Endothelial cell of umbilical vein (primary cell): Measurements from ENCODE around the gene EDEM1. TPM values are rescaled to one million over a fixed set of nuclear protein-coding genes. Genes with fewer than 3 reads are reported as not detected.

ENCODE experiments used
- BruUV-seq: library from RNA; stranded (reverse); fragments of 400-500 nt; replicated peaks from 2 replicates; lab custom pipeline; 2021; lab: Mats Ljungman, UMichigan
- CTCF ChIA-PET: fragments of 300-600, 350-600 bp; sonication (Branson Sonifier 250); formaldehyde crosslinking; loops from one replicate; lab custom pipeline; 2021; ENCODE audit warnings: antibody characterized with exemption, inconsistent platforms; lab: Charles Lee
- POLR2A ChIA-PET: fragments of 300-600, 350-600 bp; sonication (Branson Sonifier 250); formaldehyde crosslinking; loops from one replicate; lab custom pipeline; 2021; ENCODE audit warnings: antibody characterized with exemption, inconsistent platforms; lab: Charles Lee
- DNase-seq: peaks from one replicate; pipeline ENCODE4 v3.0.0-alpha.2; 2011; ENCODE audit warnings: low read depth, low spot score
- FAIRE-seq: peaks from 2 replicates; lab custom pipeline; 2011; peaks lifted over from hg19 to GRCh38; lab: Jason Lieb, UNC
- H2AFZ ChIP-seq: 2 replicates; pipeline ENCODE4 v1.6.0; 2012; ENCODE audit warnings: low read depth, low read length, control low read depth, inconsistent platforms
- H3K27ac ChIP-seq: 2 replicates; pipeline ENCODE4 v1.5.1; 2011; ENCODE audit warnings: low read depth, mild to moderate bottlenecking, control low read depth, low read length, moderate library complexity; ENCODE audit not compliant: insufficient read depth
- H3K27me3 ChIP-seq, 2 experiments: 2 replicates each; pipeline versions ENCODE4 v1.6.0 to v1.6.1; 2011; ENCODE audit warnings: low read length in 2 of 2, mixed read lengths in 1 of 2; ENCODE audit not compliant: control insufficient read depth in 2 of 2, insufficient read depth in 2 of 2
- H3K36me3 ChIP-seq, 2 experiments: 2 replicates in 1 of 2; 3 replicates in 1 of 2; pipeline ENCODE4 v1.5.1; 2011; ENCODE audit warnings: low read length in 2 of 2, mild to moderate bottlenecking in 1 of 2, moderate library complexity in 1 of 2; ENCODE audit not compliant: control insufficient read depth in 2 of 2, insufficient read depth in 2 of 2; ENCODE audit errors: extremely low read depth in 1 of 2
- H3K4me1 ChIP-seq: 3 replicates; pipeline ENCODE4 v1.5.1; 2011; ENCODE audit warnings: mild to moderate bottlenecking, low read length; ENCODE audit not compliant: control insufficient read depth, insufficient read depth; ENCODE audit errors: extremely low read depth
- H3K4me2 ChIP-seq: 2 replicates; pipeline ENCODE4 v1.6.1; 2011; ENCODE audit warnings: low read length, control low read depth, mixed read lengths; ENCODE audit not compliant: insufficient read depth
- H3K4me3 ChIP-seq, 3 experiments: fragments of 200-600 bp in 1 of 3; sonication (generic), shearing (Covaris generic) in 1 of 3; replicated peaks in 1 of 3; 2 replicates each; pipeline ENCODE4 v1.5.1; 2011 to 2016; ENCODE audit warnings: control low read depth in 3 of 3, low read length in 3 of 3, mild to moderate bottlenecking in 2 of 3, inconsistent platforms in 1 of 3, low read depth in 1 of 3, moderate library complexity in 1 of 3; ENCODE audit not compliant: insufficient read depth in 1 of 3
- H3K79me2 ChIP-seq: 2 replicates; pipeline ENCODE4 v1.6.0; 2012; ENCODE audit warnings: low read length, inconsistent platforms; ENCODE audit not compliant: control insufficient read depth, insufficient read depth
- H3K9ac ChIP-seq: replicated peaks from 2 replicates; pipeline ENCODE3; 2011; ENCODE audit warnings: low read length, control low read depth; ENCODE audit not compliant: insufficient read depth; ENCODE audit errors: extremely low read depth
- H3K9me1 ChIP-seq: replicated peaks from 3 replicates; pipeline ENCODE4 v1.6.0; 2011; ENCODE audit warnings: mild to moderate bottlenecking, low read length; ENCODE audit not compliant: control insufficient read depth, insufficient read depth; ENCODE audit errors: extremely low read depth
- H3K9me3 ChIP-seq: replicated peaks from 2 replicates; pipeline ENCODE4 v1.5.1; 2012; ENCODE audit warnings: low read length, inconsistent platforms; ENCODE audit not compliant: control insufficient read depth, insufficient read depth
- H4K20me1 ChIP-seq: replicated peaks from 2 replicates; pipeline ENCODE3; 2011; ENCODE audit warnings: mild to moderate bottlenecking, low read length; ENCODE audit not compliant: control insufficient read depth, insufficient read depth; ENCODE audit errors: extremely low read depth
- CTCF ChIP-seq, 2 donors: IDR thresholded peaks; 1 replicate in 1 of 2; 2 replicates in 1 of 2; pipeline ENCODE4 v1.5.1; 2011; ENCODE audit warnings: low read length in 2 of 2, mild to moderate bottlenecking in 2 of 2, moderate library complexity in 2 of 2, control low read depth in 1 of 2, inconsistent platforms in 1 of 2, low read depth in 1 of 2; ENCODE audit not compliant: insufficient read depth in 1 of 2; ENCODE audit errors: extremely low read depth in 1 of 2
- EZH2 ChIP-seq: IDR thresholded peaks from 2 replicates; pipeline ENCODE4 v1.6.1; 2012; ENCODE audit warnings: borderline replicate concordance, low read depth, mild to moderate bottlenecking, moderate library complexity, low read length, inconsistent platforms; ENCODE audit not compliant: severe bottlenecking
- FOS ChIP-seq: IDR thresholded peaks from 2 replicates; pipeline ENCODE4 v1.6.1; 2011; ENCODE audit warnings: mild to moderate bottlenecking, low read length, moderate library complexity, borderline replicate concordance; ENCODE audit not compliant: insufficient read depth
- GATA2 ChIP-seq: IDR thresholded peaks from 2 replicates; pipeline ENCODE4 v1.7.0; 2011; ENCODE audit warnings: low read depth, mild to moderate bottlenecking, moderate library complexity, mixed read lengths, low read length; ENCODE audit not compliant: insufficient read length, insufficient read depth
- JUN ChIP-seq: IDR thresholded peaks from 2 replicates; pipeline ENCODE4 v1.6.1; 2011; ENCODE audit warnings: borderline replicate concordance, low read depth; ENCODE audit not compliant: insufficient read length, insufficient read depth
- MAX ChIP-seq: IDR thresholded peaks from 2 replicates; pipeline ENCODE4 v1.6.1; 2011; ENCODE audit not compliant: insufficient read depth, insufficient read length
- MYC ChIP-seq: IDR thresholded peaks from one replicate; pipeline ENCODE4 v1.6.1; 2011; ENCODE audit warnings: mild to moderate bottlenecking, low read depth, low read length
- POLR2A ChIP-seq: IDR thresholded peaks from 2 replicates; pipeline ENCODE4 v1.6.1; 2012; ENCODE audit warnings: low read depth, mild to moderate bottlenecking, control low read depth, low read length
- POLR2AphosphoS5 ChIP-seq: IDR thresholded peaks from 2 replicates; pipeline ENCODE4 v1.6.1; 2012; ENCODE audit warnings: low read depth, mild to moderate bottlenecking, control low read depth, low read length, moderate library complexity; ENCODE audit not compliant: insufficient read depth
- dilution Hi-C: fragments of 300-500 bp; cut with MboI; formaldehyde crosslinking; loops from one replicate; pipeline ENCODE4 v1.15.0; 2019; ENCODE audit warnings: low sequenced_read_pairs; ENCODE audit not compliant: extremely low pct_ligation_motif_present
- intact Hi-C: fragments of 100-400 bp; cut with micrococcal nuclease; formaldehyde crosslinking; loops from one replicate; pipeline ENCODE4 v1.10.0; 2022
- polyA plus RNA-seq, 4 experiments: library from polyadenylated mRNA; depleted of rRNA in 3 of 4; stranded (reverse) in 3 of 4; unstranded in 1 of 4; fragments of >200 nt; gene quantifications; 2 replicates each; pipeline versions ENCODE4 v1.2.1 to v1.2.3, GENCODE V29; 2011 to 2012; ENCODE audit warnings: missing spikeins in 1 of 4
- total RNA-seq: library from RNA; stranded (reverse); gene quantifications from 2 replicates; pipeline ENCODE4 v1.2.3, GENCODE V29; 2021

Gene EDEM1
- total and polyA plus RNA-seq, 2 donors (not counting 3 experiments of a cell fraction or from before 2014, with no cell fraction given) = 19.4 to 61.1 TPM

GRCh38 chr3:5255404-5256344, 68.2 kb downstream of the EDEM1 start:
- intact Hi-C loops (no loop called here), dilution Hi-C loops (no loop called here)
- BruUV-seq = no TSS peak
- no peak overlapping the region for H3K9ac ChIP-seq
- no peaks in the 10 kb centered on the region for H3K27me3 ChIP-seq
- H3K79me2 ChIP-seq = no peaks in the 10 kb centered on the region
- no peak overlapping the region for H3K27ac ChIP-seq
- H3K4me2 ChIP-seq = no peak overlapping the region
- CTCF ChIA-PET = no interaction called here
- no peak for TF ChIP-seq POLR2AphosphoS5
- TF ChIP-seq GATA2 = no peak
- TF ChIP-seq POLR2A = no peak
- no peak for TF ChIP-seq CTCF (IDR thresholded peaks at IDR 0.05; ENCODE audit: extremely low read depth in 1 of 2, insufficient read depth in 1 of 2, low read depth in 1 of 2, low read length in 2 of 2)
- TF ChIP-seq FOS = no peak
- no peak for TF ChIP-seq JUN
- TF ChIP-seq MAX = no peak
- TF ChIP-seq MYC = no peak
- TF ChIP-seq EZH2 = no peak
- FAIRE-seq (no peak), DNase-seq (no peak)
- H2AFZ ChIP-seq = no peak overlapping the region
- H3K36me3 ChIP-seq = no peaks in the 10 kb centered on the region
- H3K4me1 ChIP-seq = no peaks in the 10 kb centered on the region
- no peaks in the 10 kb centered on the region for H4K20me1 ChIP-seq
- H3K9me3 ChIP-seq = no peaks in the 10 kb centered on the region
- no peaks in the 10 kb centered on the region for H3K9me1 ChIP-seq
- no peak overlapping the region for H3K4me3 ChIP-seq
- POLR2A ChIA-PET = no interaction called here
